Fibroblast of upper back skin (primary cell): Measurements from ENCODE around the gene EDNRA.
"Not testable (repeated sequence)": the region's sequence is repeated elsewhere in the genome, so short reads cannot be mapped to it uniquely, and the experiment has no call there.

Source experiments
- DNase-seq: peaks from one replicate; pipeline ENCODE4 v3.0.0-alpha.2; 2013

Gene EDNRA

DNA sequence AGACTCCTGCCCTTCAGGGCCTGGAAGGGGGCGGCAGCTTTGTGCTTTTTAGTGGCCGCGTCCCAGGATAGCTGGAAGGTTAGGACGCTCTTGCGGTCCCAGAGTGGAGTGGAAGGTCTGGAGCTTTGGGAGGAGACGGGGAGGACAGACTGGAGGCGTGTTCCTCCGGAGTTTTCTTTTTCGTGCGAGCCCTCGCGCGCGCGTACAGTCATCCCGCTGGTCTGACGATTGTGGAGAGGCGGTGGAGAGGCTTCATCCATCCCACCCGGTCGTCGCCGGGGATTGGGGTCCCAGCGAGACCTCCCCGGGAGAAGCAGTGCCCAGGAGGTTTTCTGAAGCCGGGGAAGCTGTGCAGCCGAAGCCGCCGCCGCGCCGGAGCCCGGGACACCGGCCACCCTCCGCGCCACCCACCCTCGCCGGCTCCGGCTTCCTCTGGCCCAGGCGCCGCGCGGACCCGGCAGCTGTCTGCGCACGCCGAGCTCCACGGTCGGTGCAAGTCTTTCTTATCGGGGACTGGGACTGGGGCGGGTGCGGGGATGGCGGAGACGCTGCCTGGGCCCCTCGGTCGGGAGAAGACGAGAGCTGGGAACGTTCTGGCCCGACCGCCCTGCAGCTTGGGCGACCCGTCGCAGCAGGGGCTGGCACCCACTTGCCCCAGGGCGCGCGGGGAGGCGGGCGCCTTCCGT, at the start of gene EDNRA:
EDNRA (plus strand) TSS at position 207 of the 686 bp plus-strand sequence. CDS start 4,585 bp downstream, outside the sequence.
- DNase-seq, result peak; percentile 53

DNA sequence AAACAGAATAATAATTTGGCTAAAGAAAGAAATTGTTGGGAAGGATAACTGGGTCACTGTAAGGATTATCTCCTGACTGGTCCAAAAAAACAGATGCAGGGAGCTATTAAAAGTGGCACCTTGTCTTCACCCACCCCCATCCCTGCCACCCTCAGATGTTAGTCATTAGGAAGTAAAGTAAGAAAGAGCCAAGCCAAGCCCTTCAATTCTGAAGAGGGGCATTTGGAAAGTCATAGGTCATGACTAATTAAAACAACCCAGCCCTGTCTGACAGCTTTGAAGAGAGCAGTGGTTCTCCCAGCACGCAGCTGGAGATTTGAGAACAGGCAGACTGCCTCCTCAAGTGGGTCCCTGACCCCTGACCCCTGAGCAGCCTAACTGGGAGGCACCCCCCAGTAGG, 46.5 kb upstream of the EDNRA start:
- DNase-seq, result not testable (repeated sequence)

DNA sequence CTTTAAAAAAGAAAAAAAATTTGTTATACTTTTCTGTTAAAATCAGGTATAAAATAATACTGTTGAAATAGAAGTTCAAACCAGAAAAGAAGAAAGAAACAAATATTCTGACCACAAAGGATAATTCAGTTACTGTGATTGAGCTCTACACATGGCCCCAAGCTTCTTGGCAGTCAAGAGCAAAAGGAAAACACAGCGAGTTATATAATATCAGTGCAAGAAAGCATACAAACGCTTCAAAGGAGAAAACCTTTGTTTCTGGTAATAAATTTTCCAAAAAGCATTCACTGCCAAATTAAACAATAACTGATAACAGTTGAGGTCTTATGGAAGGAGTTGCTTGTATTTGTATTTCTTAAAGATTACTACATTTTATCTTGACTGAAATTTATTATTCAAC, 40.5 kb upstream of the EDNRA start:
- DNase-seq, result no peak

DNA sequence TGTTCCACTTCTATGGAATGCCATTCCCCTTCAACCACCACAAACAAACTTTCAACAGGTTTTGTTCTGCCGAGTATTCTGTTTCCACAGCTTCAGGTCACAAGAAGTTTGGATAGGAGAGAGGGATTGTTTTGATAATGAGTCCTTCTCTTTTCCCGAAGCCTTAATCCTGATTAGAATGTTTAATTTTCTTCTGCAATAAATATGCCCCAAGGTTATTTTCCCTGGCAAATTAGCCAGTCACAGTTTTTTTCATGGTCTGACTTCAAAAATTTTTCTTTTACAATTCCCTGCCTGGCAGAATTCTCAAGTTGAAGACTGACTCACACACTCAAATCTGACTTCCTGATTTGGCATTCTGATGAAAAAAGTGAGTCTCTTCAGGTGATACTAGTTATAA, 33.1 kb upstream of the EDNRA start:
- DNase-seq, result no peak

DNA sequence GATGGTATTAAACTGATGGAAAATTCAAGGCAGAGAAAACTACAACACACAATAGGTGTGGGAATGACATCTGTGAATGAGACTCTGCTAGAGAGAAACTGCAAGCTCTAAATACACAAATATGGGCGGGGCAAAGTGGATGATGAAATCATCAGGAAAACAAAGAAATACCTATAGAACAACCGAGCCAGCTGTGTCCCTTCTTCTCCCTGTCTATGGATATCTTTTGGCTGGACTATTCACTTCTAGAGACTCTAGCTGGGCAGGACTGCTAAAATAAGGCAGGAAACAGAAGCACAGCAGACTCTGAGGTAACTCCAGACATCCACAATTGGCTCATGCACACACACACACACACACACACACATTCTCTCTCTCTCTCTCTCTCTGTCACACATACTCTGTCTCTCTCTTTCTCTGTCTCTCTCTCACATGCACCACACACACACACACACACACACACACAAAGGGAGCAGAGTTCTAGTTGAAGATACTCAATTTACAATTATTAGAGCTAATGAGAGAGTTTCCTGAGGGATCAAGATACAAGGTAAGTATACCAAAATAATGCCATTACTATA, 27.2 kb upstream of the EDNRA start:
- DNase-seq, result peak; percentile 77

DNA sequence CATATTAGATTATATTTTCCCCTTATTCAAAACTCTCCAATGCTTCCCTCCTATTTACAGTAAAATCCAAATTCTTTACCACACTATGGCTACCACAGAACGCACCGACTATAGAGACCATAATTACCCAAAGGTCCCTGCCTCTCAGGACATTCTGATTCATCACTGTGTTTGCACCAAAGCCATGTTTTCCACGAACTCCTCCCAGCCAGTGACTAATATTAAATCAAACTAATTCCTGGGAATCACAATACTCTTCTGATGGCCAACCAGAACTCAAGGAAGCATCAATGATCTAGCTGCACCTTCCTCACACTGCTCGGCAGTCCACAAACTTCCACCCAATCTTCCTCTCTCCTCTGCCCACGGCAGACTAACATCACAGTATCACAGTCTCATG, 24.2 kb upstream of the EDNRA start:
- DNase-seq, result no peak

DNA sequence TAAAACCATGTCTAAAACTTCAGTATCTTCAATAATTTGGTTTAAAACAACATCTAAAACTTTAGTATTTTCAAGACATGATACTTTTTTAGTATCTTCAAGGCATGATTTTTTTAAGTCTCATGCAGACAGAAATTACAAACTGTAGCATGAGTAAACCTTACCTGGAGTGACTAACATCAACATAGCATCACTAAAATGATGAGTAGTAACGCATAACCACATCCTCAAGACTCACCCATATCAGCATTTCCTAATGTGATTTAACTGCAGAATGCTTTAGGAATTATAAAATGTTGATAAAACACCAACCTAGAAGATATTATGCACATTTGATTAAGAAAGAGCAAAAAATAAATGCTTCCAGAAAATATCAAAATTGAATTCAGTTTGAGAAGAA, 19.7 kb upstream of the EDNRA start:
- no peak for DNase-seq

DNA sequence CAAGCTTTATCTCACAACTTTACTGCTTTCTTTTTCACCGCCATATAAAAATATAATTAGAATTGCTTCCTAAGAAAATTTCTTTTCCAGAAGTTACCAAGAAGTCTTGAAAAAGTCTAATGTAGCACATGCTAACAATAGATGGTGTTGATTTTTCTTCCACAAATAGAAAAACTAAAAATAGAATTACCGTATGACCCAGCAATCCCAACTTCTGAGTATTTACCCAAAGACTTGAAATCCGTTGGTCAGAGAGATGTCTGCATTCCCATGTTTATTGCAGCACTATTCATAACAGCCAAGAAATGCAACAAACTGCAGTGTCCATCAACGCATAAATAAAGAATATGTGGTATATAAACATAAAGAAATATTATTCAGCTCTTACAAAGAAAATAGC, 17.8 kb upstream of the EDNRA start:
- DNase-seq, result no peak

DNA sequence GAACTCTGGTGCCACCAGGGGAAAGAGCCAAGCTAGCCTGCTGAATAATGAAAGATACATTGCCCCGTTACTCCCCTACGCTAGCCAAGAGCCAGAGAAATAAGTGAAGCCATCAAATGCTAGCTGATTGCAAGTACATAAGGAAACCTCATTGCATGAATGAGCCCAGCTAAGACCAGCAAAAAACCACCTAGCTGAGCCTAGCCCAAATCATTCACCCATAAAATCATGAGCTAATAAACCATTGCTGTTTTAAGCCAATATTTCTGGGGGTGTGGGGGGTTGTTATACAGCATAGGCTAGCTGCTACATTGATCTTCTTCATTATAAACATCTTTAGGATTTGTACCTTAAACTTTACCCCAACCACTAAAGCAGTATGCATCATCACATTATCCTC, 15.4 kb upstream of the EDNRA start:
- DNase-seq, result no peak

DNA sequence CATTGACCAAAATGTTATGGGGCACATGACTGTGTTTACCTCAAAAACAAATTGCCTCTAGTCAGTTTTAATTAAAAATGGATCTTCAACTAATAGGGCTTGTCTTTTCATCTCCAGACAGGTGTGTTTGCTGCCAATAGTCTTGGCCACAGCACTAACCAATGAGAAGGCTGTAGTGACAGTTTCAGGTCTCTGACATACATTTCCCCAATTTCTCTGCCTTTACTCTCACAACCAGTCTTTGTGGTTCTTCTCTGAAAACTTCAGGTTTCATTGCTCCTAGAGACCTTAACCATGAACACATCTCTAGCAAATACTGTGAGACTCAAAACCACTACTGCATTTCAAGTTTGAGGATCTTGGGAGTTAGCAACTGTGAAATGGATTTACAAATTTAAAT, 3.5 kb upstream of the EDNRA start:
- no peak for DNase-seq

DNA sequence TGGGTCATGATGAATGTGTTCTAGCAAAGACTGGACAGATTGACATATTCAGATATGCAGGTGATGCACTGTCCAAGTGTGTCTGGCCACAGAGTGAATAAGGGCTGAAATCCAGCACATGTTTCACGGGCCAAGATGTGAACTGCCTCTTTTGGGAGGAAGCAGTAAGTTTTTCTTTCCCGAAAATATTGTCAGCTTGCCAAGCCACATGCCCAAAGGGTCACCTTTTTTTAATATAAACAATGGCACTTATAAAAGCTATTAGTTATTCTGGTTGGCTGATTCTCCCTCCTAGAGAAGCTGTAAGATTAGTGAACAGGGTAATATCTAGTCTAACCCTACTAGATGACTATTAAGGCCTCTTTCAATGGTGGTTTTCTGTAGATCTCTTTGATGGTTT, 1.5 kb upstream of the EDNRA start:
- DNase-seq, result no peak

DNA sequence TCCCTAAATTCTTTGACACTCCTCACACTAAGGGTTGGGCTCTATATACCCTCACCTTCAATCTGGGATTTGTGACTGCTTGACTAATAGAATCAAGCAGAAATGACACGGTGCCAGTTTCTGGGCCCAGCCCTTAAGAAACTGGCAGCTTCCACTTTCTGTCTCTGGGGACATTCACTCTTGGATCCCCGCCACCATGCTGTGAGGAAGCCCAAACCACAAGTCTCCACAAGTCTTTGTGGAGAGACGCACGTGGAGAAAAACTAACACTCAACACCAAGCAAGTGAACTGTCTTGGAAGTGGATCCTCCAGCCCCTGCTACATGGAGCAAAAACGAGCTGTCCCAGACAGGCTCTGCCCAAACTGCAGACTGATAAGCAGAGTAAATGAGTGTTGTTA, 1.1 kb upstream of the EDNRA start:
- peak; percentile 86 for DNase-seq

DNA sequence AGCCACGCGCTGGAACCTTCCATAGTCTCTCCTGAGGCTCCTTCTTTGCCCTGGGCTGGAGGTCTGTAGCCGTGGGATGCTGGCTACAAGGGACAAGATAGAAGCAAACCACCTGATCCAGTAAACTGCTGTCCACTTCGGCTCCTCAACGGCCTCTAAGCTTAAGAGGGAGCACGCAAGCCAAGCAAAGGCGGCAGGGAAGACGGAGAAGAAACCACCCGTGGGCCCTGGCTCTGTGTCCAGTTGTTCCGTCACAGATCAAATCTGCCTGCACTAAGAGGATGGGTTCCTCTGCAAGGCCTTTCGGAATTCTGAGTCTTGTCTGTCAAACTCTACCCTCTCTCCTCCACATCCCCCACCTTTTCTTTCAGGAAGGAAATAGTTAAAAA, 401 bp upstream of the EDNRA start:
- DNase-seq, result no peak

DNA sequence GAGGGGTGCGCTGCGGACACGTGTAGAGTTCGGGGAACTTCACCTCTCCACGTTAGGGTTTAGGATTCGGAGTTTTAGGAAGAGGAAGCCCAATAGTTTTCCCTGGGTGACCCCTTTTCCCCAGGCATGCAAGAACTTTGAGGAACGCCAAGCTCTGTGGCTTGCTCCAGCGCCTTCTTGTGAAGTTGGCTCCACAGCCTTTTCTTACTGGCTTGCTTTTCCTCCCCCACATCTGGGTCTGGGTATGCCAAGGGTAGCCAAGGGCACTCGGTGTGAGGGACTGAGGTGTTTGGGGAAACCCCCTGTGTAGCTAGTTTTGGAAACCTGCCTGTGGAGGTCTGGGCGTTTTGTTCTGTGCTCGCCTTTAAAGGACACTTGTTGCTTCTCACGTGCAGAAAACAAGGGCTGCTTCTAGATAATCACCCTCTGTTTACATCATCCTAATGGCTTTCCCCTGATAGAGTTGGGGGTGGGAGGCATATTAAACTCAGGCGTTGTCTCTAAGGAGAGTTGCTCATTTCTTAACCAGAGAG, 746 bp downstream of the EDNRA start:
- no peak for DNase-seq

DNA sequence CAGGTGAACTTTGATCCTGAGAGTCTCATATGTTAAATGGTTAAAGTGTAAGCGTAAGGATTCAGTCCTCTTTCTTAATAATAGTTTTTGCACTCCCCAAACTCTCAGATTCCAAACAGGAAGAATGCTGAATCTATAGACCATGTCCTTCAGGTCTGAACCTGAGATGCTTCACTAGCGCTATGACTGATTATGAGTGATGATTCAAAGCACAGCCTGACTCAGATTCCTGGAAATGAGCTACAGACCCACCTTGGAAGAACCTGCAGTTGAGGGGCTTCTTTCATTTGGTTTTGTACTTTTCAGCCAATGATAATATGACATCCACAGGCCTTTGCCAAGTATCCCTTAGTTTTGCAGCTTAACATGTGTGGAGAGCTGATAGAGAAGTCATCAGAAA, 1.4 kb downstream of the EDNRA start:
- peak; percentile 23 for DNase-seq

DNA sequence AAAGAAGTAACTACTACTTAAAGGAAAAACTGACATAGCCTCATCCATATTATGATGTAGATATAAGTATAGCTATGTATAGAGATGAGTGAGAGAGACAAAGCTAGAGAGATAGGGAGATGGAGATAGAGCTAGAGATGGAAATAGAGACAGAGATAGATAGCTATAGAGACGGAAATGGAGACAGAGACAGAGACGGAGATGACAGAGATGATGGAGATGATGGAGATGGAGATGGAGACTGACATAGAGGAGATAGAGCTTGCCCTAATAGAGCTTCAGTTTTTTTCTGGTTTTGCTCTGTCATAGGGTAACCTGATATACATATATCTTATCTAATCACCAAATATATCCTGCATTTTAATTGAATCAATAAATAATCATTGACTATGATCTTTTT, 4.3 kb downstream of the EDNRA start:
- DNase-seq, result no peak

DNA sequence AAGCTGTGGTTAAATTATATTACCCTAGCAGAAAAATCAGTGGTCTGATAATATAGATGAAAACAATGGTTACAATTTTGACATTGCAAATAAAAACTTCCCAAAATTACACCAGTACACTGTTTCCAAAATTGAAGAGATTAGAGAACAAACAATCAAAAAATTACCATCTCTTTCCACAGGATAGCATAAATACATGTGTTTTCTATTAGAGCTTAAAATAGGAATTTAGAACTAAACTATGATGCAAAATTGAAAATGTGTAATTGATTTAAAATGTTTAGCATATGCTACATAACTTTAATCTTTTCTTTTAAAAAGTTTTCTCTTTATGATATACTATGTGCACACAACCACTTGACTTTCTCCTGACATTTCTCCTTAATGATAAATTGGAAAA, 6.7 kb downstream of the EDNRA start:
- no peak for DNase-seq

DNA sequence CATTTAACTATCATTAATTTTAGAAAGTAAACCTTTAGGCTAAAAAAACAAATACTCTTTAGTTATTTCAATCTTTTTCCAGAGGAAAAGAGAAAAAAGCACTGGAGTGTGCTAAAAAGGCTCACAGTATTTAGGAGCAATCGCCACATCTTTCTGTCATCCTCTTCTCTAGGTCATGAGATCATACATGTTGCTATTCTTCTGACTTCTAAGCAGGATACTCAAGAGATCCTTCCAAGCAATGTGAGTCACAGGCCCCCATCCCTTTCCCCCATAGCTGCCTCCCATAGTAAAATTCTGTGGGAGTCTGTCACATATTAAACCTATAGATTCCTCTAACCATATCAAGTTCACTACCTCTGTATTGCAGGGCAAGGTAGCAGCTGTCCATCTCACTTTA, 7.7 kb downstream of the EDNRA start:
- peak; percentile 49 for DNase-seq

DNA sequence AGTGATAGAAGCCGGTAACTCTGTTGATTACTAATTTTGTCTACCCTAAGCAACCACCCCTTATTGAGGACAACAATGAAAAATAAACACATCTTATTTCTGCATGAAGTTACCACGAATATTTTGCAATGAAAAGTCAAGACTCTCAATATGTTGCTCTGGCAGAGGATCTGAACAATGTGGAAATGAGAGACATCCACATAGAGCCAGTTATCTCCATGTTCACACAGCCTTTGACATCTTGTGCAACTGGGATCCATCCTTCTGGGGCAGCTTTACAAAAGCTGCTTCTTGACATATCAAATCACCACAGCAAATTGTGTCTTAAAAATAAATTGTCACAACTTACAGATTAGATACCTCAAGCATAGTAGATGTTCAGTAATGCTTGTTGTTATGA, 10.2 kb downstream of the EDNRA start:
- no peak for DNase-seq

DNA sequence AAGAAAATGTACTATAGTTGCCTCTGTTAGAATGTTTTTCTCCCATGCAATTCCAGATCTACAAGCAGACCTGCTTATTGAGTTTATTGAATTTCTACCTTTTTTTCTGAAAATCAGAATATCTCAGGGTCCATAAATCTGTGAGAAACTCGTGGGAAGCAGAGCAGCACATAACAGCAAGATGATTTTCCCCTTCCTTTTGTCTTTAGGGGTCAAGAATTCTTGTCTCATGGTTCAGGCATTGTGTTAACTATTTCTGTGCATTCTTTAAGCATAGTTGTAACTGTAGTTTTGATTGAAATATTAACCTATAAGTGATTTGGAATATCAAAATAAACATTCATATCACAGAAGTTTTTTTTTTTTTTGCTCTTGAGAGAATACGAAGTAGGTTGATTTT, 11.4 kb downstream of the EDNRA start:
- peak; percentile 64 for DNase-seq

DNA sequence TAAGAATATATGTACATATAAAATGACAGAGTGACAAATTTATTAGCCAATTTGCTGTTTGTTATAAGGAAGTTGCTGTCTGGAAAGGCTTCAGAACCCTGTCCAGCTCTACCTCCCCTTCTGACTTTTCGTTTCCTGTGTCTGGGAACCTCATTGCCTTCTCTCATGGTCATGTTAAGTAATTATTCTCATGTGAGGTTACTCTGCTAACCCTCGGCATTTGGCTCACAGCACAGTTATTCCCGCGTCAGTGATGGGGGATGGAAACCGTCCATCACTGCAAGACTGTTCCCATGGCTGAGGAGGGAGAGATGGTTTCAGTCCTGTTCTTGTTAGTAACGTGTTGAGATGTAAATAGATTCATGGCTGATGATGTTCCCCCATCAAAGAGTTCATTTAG, 11.9 kb downstream of the EDNRA start:
- peak; percentile 89 for DNase-seq

DNA sequence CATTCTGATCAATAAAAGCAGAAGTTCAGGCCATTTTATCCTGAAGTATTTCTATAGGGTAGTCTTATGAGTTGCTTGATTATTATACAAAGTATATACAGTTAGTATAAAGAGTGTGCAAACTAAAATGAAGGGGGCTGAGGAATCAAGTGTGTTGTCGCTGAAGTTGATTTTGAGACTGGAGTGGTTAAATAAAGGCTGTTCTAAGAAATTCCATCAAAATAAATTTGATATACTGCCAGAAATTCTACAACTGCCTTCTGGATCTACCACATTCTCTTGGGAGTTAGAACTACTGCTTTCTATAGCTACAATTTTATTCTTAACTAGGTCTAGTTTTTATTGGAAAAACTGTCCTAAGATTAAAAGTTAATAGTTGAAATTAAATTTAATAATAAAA, 12.4 kb downstream of the EDNRA start:
- peak; percentile 37 for DNase-seq

DNA sequence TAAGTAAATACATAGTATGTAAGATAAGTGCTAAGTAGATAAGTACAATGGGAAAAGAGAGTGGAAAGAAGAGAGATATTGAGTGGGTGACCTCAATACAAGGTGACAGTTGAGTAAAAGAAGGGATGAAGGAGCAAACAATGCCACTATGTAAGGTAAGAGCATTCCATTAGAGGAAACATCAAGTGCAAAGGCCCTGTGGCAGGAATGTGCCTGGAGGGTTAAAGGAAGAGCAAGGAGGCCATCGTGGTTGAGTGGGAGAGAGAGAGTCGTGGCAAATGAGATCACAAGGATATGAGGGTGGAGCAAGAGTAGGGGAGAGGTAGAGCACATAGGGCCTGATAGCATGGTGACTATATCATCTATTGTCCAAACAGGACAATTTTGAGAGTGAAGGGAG, 13.4 kb downstream of the EDNRA start:
- DNase-seq, result no peak

DNA sequence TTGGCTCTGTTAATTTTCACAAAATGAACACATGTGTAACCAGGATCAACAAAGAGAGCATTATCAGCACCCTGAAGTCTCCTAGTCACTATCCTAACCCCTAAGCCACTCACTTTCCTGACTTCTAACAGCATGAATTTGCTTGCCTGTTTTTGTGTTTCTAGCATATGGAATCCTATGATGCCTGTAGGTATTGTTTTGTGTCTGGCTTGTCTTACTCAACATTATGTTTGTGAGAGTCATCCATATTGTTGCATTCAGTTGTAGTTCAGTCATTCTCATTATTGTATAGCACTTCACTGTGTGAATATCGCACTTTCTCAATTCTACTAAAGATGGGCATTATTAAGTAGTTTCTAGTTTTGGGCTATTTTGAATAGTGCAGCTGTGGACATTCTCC, 15.6 kb downstream of the EDNRA start:
- DNase-seq, result no peak
